Breast epithelium (tissue), 3 donors: ENCODE data around the gene ENOPH1.

ENCODE experiments used
- POLR2A ChIP-seq: fragments of 450-650 bp; IDR thresholded peaks from one replicate; pipeline ENCODE4 v1.6.1; 2016; ENCODE audit warnings: antibody characterized with exemption, mild to moderate bottlenecking, moderate library complexity
- TF ChIP-seq, protein P1 (sequence below), 3 donors: fragments of 450-650 bp; IDR thresholded peaks; one replicate each; pipeline ENCODE4 v1.5.1; 2016 to 2017; ENCODE audit warnings: antibody characterized with exemption in 3 of 3, mild to moderate bottlenecking in 3 of 3, moderate library complexity in 3 of 3

DNA sequence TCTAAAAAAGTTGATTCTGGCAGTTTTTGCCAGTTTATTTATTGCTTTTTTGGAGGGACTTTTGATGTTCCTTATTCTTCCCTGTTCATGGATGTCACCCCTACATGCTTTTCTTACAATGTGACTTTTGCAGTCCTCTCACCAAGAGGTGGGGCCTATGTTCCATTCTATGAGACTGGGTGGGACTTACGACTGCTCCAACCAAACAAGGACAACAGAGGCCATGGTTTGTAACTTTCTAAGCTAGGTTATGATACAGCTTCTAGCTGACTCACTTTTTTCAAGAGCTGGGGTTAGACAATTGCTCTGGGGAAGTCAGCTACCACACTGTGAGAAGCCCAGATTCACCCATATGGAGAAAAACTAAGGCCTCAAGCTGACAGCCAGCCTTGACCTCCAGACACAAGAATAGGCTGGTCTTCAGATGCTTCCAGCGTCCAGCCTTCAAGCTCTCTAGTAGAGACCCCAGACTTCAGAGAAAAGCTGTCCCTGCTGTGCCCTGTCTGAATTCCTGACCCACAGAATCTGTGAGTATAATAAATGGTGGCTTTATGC, 39.5 kb downstream of the ENOPH1 start:
- no peak for TF ChIP-seq POLR2A
- TF ChIP-seq, protein P1, sequence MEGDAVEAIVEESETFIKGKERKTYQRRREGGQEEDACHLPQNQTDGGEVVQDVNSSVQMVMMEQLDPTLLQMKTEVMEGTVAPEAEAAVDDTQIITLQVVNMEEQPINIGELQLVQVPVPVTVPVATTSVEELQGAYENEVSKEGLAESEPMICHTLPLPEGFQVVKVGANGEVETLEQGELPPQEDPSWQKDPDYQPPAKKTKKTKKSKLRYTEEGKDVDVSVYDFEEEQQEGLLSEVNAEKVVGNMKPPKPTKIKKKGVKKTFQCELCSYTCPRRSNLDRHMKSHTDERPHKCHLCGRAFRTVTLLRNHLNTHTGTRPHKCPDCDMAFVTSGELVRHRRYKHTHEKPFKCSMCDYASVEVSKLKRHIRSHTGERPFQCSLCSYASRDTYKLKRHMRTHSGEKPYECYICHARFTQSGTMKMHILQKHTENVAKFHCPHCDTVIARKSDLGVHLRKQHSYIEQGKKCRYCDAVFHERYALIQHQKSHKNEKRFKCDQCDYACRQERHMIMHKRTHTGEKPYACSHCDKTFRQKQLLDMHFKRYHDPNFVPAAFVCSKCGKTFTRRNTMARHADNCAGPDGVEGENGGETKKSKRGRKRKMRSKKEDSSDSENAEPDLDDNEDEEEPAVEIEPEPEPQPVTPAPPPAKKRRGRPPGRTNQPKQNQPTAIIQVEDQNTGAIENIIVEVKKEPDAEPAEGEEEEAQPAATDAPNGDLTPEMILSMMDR (IDR thresholded peaks at IDR 0.05), result no peak
